ENCODE measurements around the gene SH3RF3. TPM values are rescaled to one million over a fixed set of nuclear protein-coding genes. Genes with fewer than 3 reads are reported as not detected.

Gene SH3RF3
- polyA plus RNA-seq, 1 donor (not counting 4 experiments of a cell fraction or from before 2014, with no cell fraction given): 0.08 TPM

- Histone ChIP-seq H3K36me3 (ENCODE audit: control insufficient read depth in 2 of 2, extremely low read depth in 1 of 2, insufficient read depth in 2 of 2, low read length in 2 of 2) (no peaks in the 10 kb centered on the region), H3K9me3 (ENCODE audit: control insufficient read depth, low read depth, low read length) (no peaks in the 10 kb centered on the region), H3K79me2 (ENCODE audit: control insufficient read depth, insufficient read depth, low read length) (no peaks in the 10 kb centered on the region), H3K27me3 (ENCODE audit: control insufficient read depth, extremely low read depth, insufficient read depth, low read length) (peaks cover 42% of the 10 kb centered on the region), H3K27ac (ENCODE audit: control insufficient read depth, insufficient read depth, low read length) (no peak overlapping the region), H3K4me1 (ENCODE audit: control insufficient read depth, extremely low read depth, insufficient read depth, low read length) (peaks cover 3% of the 10 kb centered on the region), H3K4me2 (ENCODE audit: control insufficient read depth, extremely low read depth, insufficient read depth, low read depth, low read length) (no peak overlapping the region), H3K9ac (ENCODE audit: control insufficient read depth, extremely low read depth, insufficient read depth, low read length) (no peak overlapping the region), H2AFZ (ENCODE audit: control insufficient read depth, low read length) (no peak overlapping the region), H3K4me3 (ENCODE audit: control insufficient read depth in 2 of 3, extremely low read depth in 1 of 3, insufficient read depth in 2 of 3, low read depth in 1 of 3, low read length in 3 of 3) (no peak overlapping the region), H4K20me1 (ENCODE audit: control insufficient read depth, extremely low read depth, insufficient read depth, low read length) (no peaks in the 10 kb centered on the region), H3K9me1 (ENCODE audit: control insufficient read depth, extremely low read depth, insufficient read depth, low read length) (no peaks in the 10 kb centered on the region)
- FAIRE-seq (no peak), DNase-seq (ENCODE audit: low read depth, low spot score) (no peak)
- no peak for TF ChIP-seq CTCF (optimal IDR thresholded peaks at IDR 0.05 in 1 of 3, IDR thresholded peaks at IDR 0.05 in 1 of 3, conservative IDR thresholded peaks at IDR 0.05 in 1 of 3; ENCODE audit: extremely low read depth in 1 of 3, insufficient read depth in 2 of 3, low read length in 3 of 3)
- TF ChIP-seq EZH2 (IDR thresholded peaks at IDR 0.05; ENCODE audit: low read length): no peak
- dilution Hi-C loops (cut with MboI; ENCODE audit: extremely low pct_ligation_motif_present, low sequenced_read_pairs): no loop called here
Measured at GRCh38 chr2:109225170-109225782, 96.3 kb downstream of the SH3RF3 start.

- no peaks in the 10 kb centered on the region for H3K36me3 ChIP-seq (ENCODE audit: control insufficient read depth in 2 of 2, extremely low read depth in 1 of 2, insufficient read depth in 2 of 2, low read length in 2 of 2)
- H3K9me3 ChIP-seq (ENCODE audit: control insufficient read depth, low read depth, low read length): no peaks in the 10 kb centered on the region
- peaks cover 49% of the 10 kb centered on the region for H3K27me3 ChIP-seq (ENCODE audit: control insufficient read depth, extremely low read depth, insufficient read depth, low read length)
- H3K4me1 ChIP-seq (ENCODE audit: control insufficient read depth, extremely low read depth, insufficient read depth, low read length): peaks cover 3% of the 10 kb centered on the region
- TF ChIP-seq EZH2 (IDR thresholded peaks at IDR 0.05; ENCODE audit: low read length) (no peak), CTCF (optimal IDR thresholded peaks at IDR 0.05 in 1 of 3, IDR thresholded peaks at IDR 0.05 in 1 of 3, conservative IDR thresholded peaks at IDR 0.05 in 1 of 3; ENCODE audit: extremely low read depth in 1 of 3, insufficient read depth in 2 of 3, low read length in 3 of 3) (no peak)
- dilution Hi-C loops (cut with MboI; ENCODE audit: extremely low pct_ligation_motif_present, low sequenced_read_pairs): no loop called here
- H3K79me2 ChIP-seq (ENCODE audit: control insufficient read depth, insufficient read depth, low read length): no peaks in the 10 kb centered on the region
- H3K4me2 ChIP-seq (ENCODE audit: control insufficient read depth, extremely low read depth, insufficient read depth, low read depth, low read length): no peak overlapping the region
- H3K9me1 ChIP-seq (ENCODE audit: control insufficient read depth, extremely low read depth, insufficient read depth, low read length): no peaks in the 10 kb centered on the region
- H2AFZ ChIP-seq (ENCODE audit: control insufficient read depth, low read length): no peak overlapping the region
- H3K4me3 ChIP-seq (ENCODE audit: control insufficient read depth in 2 of 3, extremely low read depth in 1 of 3, insufficient read depth in 2 of 3, low read depth in 1 of 3, low read length in 3 of 3): no peak overlapping the region
- DNase-seq (ENCODE audit: low read depth, low spot score): no peak
- no peak for FAIRE-seq
- H4K20me1 ChIP-seq (ENCODE audit: control insufficient read depth, extremely low read depth, insufficient read depth, low read length): no peaks in the 10 kb centered on the region
- no peak overlapping the region for H3K9ac ChIP-seq (ENCODE audit: control insufficient read depth, extremely low read depth, insufficient read depth, low read length)
- H3K27ac ChIP-seq (ENCODE audit: control insufficient read depth, insufficient read depth, low read length): no peak overlapping the region
Measured at GRCh38 chr2:109226128-109226527, 97.1 kb downstream of the SH3RF3 start.

All from keratinocyte (primary cell).